ENCODE data around the gene DHX15.

DNA sequence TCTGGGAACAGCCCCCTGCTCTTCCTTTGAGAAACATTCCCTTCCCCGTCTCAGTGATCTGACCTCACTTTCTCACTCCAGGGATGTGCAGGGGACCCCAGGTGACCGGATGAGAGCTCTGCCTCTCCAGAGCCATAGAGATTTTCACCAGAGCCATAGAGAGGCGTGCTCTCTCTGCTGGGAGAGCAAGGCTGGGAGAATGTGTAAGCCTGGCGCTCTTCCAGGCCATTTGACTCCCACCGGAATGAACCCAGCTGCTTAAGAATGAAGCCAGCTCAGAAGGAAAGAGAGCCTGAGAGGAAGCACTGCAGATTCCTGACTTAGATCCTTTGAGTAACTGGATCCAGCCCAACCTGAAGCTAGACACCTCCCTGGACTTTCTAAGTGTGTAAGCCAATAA lies 106.4 kb downstream of the DHX15 start:
- TF ChIP-seq, protein P1, sequence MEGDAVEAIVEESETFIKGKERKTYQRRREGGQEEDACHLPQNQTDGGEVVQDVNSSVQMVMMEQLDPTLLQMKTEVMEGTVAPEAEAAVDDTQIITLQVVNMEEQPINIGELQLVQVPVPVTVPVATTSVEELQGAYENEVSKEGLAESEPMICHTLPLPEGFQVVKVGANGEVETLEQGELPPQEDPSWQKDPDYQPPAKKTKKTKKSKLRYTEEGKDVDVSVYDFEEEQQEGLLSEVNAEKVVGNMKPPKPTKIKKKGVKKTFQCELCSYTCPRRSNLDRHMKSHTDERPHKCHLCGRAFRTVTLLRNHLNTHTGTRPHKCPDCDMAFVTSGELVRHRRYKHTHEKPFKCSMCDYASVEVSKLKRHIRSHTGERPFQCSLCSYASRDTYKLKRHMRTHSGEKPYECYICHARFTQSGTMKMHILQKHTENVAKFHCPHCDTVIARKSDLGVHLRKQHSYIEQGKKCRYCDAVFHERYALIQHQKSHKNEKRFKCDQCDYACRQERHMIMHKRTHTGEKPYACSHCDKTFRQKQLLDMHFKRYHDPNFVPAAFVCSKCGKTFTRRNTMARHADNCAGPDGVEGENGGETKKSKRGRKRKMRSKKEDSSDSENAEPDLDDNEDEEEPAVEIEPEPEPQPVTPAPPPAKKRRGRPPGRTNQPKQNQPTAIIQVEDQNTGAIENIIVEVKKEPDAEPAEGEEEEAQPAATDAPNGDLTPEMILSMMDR (IDR thresholded peaks at IDR 0.05): no peak
- TF ChIP-seq POLR2A (IDR thresholded peaks at IDR 0.05): no peak

Measured in right lobe of liver (tissue), 4 donors.